ENCODE results near the gene DSCAM.
"Not testable (repeated sequence)": the region's sequence is repeated elsewhere in the genome, so short reads cannot be mapped to it uniquely, and the experiment has no call there.

Gene DSCAM

GRCh38 chr21:40282912-40283886, 563.8 kb downstream of the DSCAM start:
- DNase-seq, result no peak

GRCh38 chr21:40278345-40278744, 568.6 kb downstream of the DSCAM start:
- DNase-seq, result no peak

DNA sequence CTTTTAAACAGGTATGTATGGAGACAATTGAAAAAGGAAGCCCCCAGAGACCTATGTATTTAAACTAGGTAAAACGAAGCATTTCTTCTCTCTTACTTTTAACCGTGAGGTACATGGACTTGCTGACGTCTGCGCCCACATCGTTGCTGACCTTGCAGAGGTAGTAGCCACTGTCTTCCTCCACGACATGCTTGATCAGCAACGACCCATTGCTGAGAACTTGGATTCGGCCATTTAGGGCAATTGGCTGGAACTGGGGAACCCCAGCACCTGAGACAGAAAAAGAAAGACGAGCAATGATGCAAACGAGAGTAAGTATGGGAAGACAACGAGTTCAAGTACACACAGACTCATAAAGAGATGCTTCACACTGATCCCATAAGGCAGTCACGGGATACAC, 571.0 kb downstream of the DSCAM start:
- DNase-seq, result no peak

GRCh38 chr21:40272037-40272436, 574.9 kb downstream of the DSCAM start:
- no peak for DNase-seq

GRCh38 chr21:40271164-40271563, 575.8 kb downstream of the DSCAM start:
- no peak for DNase-seq

DNA sequence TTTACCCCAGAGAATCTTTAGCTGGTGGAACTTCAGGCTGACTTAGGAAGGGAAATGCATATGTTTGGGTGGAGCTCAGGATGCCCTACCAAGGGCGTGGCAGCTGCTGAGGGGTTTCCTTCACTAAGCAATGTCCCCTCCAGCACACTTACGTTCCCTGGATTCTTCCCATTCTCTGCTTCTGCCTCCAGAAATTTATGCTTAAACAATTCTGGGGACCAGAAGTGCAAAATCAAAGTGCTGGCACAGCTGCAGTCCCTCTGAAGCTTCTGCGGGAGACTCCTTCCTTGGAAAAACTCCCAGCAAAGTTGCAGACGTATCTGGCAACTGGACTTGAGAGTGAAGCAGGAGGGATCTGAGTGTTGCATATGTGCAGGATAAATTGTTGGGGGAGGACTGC, 576.9 kb downstream of the DSCAM start:
- no peak for DNase-seq

DNA sequence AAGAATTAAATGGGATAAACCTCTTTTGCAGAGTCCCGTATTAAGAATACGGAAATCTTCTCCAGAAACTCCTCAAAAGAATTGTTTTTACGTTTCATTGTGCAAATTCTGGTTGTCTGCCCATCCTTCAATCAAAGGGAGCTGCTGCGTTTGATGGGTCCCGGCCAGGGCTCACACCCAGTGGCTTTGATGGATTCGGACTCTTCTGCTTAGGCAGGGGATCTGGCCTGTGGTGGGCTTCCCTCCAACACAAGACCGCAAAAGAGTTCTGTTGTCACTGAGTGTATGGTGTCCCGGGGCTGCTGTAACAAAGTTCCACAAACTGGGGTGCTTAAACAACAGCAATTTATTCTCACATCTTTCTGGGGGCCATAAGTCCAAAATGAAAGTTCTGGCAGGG, 577.7 kb downstream of the DSCAM start:
- DNase-seq, result no peak

DNA sequence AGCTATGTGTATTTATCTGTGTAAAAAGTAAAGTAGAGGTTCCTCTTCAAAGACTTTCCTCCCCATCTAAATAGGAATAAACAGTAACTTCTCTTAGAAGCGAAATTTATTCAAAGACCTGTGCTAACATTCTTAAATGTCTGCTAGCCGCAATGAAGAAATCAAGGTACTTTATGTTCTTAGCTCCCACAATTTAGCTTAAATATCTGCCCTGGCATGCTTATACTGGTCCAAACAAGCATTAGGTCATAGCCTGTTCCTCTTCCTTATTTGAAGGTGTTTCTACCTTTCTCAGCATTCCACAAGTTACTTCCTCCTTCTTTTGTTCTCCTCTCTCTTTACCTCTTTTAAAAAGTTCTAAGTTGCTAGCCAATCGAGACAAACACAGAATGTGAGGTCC, 588.5 kb downstream of the DSCAM start:
- not testable (repeated sequence) for DNase-seq

DNA sequence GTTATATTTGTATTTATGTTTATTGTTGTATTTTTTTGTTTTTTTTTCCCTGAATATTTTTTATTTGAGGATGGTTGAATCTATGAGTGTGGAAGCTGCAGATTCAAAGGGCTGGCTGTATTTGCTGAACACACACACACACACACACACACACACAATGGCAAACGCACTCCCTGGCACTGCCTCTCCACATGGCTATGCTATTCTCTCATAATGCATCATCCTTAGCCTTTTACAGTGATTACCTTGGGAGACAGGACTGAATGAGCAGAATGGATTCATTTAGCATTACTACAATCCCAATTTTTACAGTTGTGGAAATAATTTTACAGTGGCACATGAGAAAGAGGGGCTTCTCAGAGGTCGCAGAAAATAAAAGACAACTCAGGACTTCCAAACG, 589.6 kb downstream of the DSCAM start:
- no peak for DNase-seq

GRCh38 chr21:40255518-40256444, 591.2 kb downstream of the DSCAM start:
- no peak for DNase-seq

DNA sequence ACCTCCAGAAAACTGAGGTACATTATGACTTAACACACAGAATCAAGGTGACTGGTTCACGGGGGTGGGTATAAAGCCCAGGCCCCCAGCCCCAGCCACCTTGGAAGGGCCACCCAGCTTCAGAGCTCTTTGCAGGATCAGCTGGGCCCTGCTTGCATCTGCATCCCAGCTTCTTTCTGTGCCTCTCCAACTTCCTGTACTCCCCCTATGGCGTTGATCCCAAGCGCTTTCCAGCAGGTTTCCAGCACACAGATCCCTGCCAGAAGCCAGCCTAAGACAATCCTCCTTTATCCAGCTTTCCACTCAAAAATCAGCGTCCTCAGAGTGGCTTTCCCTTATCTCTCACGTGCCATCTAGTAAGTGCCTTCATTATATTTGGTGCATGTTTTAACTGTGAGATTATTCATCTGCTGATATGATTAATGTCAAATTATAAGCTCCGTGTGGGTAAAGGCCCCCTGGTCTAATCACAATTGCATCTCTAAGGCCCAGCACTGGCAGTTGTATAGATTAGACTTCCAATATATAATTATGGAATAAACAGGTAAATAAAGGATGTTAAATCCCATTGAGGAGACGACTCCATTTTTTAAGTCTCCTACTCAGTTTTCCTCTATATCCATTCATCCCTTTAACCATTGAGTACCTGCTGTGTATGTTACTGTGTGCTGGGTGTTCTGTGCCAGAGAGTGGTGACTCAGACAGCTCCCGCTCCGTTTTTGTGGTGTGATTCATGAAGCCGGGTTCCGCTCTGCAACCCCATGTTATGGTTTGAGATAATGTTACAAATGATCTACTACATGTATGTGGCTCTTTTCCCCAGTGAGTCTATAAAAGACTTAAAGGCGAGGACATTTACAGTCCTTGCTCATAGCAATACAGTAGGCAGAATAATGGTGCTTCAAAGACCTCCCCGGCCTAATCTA, 592.2 kb downstream of the DSCAM start:
- no peak for DNase-seq

DNA sequence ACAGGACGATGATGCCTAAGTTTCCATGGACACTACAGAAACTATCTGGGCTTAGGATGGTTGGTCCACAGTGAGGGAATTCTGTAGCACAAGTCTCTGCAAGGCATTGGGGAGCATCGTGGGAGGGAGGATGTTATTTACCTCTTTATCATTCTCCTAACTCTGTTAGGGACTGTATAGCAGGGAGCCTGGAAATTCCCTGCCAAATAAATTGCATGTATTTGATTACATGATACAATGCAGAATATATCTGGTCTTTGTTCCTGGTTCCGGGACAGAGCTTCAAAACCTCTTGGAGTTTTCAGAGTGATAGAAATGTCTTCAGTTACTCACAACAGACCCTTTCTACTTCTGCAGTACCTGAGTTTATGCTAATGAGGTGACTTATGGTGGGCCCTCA, 593.8 kb downstream of the DSCAM start:
- DNase-seq, result no peak

DNA sequence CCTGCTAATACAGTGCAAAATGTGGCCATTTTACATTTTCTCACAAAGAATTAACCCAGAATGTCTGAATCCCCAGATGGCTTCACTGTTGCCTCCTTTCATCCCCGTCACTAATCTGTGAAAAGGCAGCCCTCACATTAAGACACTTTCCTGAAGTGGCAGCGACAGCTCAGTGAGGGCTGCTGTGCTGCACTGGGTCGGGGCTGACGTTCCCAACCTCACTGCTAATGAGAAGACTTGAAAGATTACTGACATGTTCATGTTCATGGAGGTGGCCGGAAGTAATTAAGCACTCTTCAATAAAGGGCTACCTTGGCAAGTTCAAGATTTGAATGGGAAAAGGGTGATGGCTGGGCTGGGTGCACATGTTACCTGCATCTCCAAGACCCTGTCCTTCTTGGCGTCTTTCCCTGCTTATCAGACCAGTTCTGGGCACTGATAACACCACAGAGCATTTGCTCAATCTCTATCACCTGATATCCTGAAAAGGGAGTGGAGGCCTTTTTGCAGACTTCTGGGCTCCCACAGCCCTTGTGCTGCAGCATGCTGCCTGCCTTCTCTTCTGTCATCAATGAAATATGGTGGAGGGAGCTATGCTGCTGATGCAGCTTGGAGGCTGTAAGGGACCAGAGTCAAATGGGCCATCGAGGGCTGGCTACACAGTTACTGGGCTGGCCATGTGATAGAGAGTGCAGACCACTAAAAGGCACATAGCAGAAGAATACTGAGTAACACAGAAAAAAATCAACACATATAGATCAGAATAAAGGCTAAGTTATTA, 596.3 kb downstream of the DSCAM start:
- DNase-seq, result no peak

GRCh38 chr21:40244981-40245380, 602.0 kb downstream of the DSCAM start:
- DNase-seq, result no peak

- no peak for DNase-seq
These were observed 603.3 kb downstream of the DSCAM start for GRCh38 chr21:40243685-40244084.

GRCh38 chr21:40242586-40243265, 604.2 kb downstream of the DSCAM start:
- DNase-seq, result no peak

GRCh38 chr21:40235528-40235927, 611.4 kb downstream of the DSCAM start:
- no peak for DNase-seq

DNA sequence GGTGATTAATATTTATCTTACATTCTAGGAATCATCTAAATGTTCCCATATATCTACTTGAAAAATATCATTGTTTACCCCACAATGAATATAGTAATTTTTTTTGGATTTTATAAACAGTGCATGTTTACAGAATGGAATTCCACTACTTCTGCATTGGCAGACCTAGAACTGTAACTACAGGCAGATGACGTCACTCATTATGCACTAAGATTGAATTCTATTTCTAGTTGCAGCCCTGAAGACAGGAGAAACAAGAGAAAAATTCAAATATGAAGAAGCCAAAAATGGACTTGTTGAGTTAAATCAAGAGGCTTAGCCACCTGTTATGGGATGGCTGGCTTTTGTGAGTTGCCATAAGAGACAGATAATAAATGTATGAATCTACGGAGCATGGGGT, 615.0 kb downstream of the DSCAM start:
- no peak for DNase-seq

DNA sequence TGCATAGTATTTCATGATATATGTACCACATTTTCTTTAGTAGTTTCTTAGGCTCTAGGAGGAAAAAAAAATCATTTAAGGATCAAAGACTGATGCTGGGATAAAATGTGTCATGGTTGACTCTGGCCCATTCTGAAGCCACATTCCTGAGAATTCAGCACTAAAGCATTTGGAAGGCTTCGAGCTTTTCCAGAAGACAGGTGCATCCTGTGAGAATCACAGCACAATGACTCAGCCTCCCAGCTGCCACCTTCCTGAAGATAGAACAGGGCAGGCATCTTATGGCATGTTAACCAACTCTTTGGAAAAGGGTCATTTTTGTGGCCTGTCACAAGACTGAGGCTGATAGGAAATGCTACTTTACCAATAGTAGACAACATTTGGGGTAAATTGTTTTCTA, 619.9 kb downstream of the DSCAM start:
- DNase-seq, result no peak

DNA sequence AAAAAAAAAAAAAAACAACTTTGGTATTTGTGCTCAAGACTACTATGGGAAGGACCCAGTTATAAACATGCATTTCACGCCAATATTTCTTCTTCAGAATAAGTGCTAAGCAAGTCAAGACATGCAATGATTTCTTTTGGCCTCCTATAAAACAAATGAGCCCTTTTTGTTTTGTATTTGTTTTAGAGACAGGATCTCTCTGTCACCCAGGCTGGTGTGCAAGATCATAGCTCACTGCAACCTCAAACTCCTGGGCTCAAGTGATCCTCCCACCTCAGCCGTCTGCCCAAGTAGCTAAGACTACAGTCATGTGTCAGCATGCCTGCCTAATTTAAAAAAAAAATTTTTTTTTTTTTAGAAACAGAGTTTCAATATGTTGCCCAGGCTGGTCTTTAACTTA, 631.0 kb downstream of the DSCAM start:
- no peak for DNase-seq

DNA sequence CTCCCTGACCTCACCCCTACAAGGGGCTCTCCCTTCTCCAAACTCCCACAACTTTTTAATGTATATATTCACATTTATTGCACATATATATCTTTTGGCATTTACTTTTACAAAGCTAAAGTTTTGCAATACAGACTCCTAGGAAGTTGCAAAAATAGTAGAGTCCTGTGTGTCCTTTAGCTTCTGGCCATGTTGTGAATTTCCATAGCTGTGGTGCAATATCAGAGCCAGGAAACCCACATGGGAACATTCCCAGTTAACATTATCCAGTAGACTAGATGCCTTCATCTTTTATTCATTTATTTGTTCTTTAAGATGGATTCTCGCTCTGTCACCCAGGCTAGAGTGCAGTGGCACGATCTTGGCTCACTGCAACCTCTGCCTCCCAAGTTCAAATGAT, 636.7 kb downstream of the DSCAM start:
- no peak for DNase-seq
